WI38 (cell line): ENCODE measurements around the gene MLH1.
"Not testable (repeated sequence)": the region's sequence is repeated elsewhere in the genome, so short reads cannot be mapped to it uniquely, and the experiment has no call there.

ENCODE experiments used
- H3K4me3 ChIP-seq: 2 replicates; pipeline ENCODE4 v1.5.1; 2011; ENCODE audit warnings: low read depth, mild to moderate bottlenecking, control low read depth, low read length
- TF ChIP-seq, protein P1 (sequence below): IDR thresholded peaks from 2 replicates; pipeline ENCODE4 v1.5.1; 2012; ENCODE audit warnings: low read depth, mild to moderate bottlenecking, control low read depth, low read length

Gene MLH1

GRCh38 chr3:36956155-36956554 lies 37.2 kb upstream of the MLH1 start:
- TF ChIP-seq, protein P1, sequence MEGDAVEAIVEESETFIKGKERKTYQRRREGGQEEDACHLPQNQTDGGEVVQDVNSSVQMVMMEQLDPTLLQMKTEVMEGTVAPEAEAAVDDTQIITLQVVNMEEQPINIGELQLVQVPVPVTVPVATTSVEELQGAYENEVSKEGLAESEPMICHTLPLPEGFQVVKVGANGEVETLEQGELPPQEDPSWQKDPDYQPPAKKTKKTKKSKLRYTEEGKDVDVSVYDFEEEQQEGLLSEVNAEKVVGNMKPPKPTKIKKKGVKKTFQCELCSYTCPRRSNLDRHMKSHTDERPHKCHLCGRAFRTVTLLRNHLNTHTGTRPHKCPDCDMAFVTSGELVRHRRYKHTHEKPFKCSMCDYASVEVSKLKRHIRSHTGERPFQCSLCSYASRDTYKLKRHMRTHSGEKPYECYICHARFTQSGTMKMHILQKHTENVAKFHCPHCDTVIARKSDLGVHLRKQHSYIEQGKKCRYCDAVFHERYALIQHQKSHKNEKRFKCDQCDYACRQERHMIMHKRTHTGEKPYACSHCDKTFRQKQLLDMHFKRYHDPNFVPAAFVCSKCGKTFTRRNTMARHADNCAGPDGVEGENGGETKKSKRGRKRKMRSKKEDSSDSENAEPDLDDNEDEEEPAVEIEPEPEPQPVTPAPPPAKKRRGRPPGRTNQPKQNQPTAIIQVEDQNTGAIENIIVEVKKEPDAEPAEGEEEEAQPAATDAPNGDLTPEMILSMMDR = no peak
- H3K4me3 ChIP-seq = no peak overlapping the region

DNA sequence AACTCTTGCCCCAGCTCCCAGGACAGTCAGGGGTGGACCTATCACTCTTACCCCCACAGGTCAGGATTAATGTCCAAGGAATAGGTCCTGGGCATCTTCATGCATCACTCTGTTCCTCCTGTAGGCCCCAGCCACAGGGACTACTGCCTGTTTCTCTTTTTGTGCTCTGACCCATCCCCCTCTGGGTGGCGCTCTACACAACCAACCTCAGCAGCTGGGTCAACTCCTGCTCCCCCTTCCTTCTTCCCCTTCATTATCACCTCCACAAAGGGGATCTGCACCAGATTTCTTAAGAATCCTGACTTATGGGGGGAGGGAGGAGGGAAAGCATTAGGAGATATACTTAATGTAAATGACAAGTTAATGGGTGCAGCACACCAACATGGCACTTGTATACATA lies 36.3 kb upstream of the MLH1 start:
- TF ChIP-seq, protein P1 = no peak
- no peak overlapping the region for H3K4me3 ChIP-seq

DNA sequence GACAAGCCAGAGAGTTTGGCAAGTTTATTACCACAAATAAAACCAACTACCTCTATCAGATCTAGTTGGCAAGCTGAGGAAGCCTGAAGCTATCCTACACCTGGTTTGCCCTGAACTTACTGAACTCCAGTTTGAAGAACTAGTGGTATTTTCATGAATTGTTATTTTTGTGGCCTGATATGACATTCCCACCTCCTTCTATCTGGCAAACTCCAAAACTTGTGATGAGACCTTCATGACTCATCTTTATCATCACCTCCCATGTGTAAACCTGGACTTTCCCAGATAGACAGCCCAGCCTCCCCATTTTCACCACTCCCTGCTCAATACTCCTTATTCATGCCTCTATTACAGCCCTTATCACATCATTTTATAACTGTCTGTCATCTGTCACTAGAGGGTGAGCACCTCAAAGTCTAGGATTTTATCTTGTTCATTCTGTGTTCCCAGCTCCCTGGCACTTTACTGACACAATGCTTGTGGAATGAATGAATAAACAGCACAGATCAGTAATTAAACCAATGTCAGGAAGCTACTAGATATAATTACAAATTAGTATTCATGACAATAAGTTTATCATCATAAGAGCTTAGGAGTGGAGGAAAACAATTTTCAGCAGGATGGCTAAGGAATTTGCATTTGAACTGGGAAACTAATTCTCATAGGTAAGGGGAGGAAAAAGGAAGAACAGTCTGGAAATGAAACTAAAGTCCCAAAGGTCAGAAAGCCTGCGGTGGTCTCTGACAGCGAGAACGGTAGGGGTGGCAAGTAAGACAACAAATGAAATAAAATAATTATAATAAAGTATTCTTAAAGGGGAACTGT lies 35.2 kb upstream of the MLH1 start:
- no peak overlapping the region for H3K4me3 ChIP-seq
- TF ChIP-seq, protein P1 = no peak

DNA sequence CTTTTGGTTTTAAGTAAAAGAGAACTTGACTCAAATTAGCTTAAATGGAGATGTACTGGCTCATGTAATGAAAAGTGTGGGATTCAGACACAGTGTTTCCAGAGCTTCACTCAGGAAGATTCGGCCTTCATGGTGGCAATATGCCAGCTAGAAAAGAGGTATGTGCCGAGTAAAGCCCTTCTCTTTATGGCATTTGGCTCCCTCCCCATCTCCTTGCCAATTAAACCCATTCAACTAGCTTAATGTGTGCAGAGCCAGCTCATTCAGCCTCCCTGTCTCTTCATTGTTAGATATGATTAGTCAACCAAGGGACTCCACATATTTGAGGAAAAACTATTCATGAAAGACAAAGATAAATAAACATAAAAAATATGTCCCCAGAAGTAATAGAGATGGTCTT lies 33.5 kb upstream of the MLH1 start:
- TF ChIP-seq, protein P1 = no peak
- H3K4me3 ChIP-seq = no peak overlapping the region

GRCh38 chr3:36960502-36960901 lies 32.8 kb upstream of the MLH1 start:
- TF ChIP-seq, protein P1 = no peak
- no peak overlapping the region for H3K4me3 ChIP-seq

GRCh38 chr3:36963008-36963407 lies 30.3 kb upstream of the MLH1 start:
- H3K4me3 ChIP-seq = not testable (repeated sequence)

DNA sequence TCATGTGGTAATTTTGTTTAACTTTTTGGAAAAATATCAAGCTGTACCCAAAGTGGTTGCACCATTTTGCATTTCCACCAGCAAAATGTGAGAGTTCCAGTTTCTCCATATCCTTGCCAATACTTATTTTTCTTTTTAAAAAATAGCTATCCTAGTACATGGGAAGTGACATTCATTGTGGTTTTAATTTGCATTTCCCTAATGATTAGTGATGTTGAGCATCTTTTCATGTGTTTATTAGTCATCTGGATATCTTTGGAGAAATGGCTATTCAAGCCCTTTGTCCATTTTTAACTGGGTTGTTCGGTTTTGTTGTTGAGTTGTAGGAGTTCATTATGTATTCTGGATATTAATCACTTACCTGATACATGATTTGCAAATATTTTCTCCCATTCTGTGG lies 29.0 kb upstream of the MLH1 start:
- TF ChIP-seq, protein P1 = no peak
- no peak overlapping the region for H3K4me3 ChIP-seq

- no peak overlapping the region for H3K4me3 ChIP-seq
- TF ChIP-seq, protein P1 = no peak
Observed at GRCh38 chr3:36964817-36965216, 28.5 kb upstream of the MLH1 start.
